IPS-15b (cell line): ENCODE results near the gene AMELX.

Experiments used
- H3K27me3 ChIP-seq: one replicate; pipeline ENCODE4 v1.6.1; 2013; ENCODE audit warnings: low read length; ENCODE audit not compliant: control insufficient read depth, insufficient read depth
- H3K36me3 ChIP-seq: one replicate; pipeline ENCODE4 v1.6.1; 2013; ENCODE audit warnings: low read length; ENCODE audit not compliant: control insufficient read depth, insufficient read depth
- H3K4me1 ChIP-seq: one replicate; pipeline ENCODE4 v1.6.1; 2013; ENCODE audit warnings: mild to moderate bottlenecking, low read length; ENCODE audit not compliant: control insufficient read depth, insufficient read depth
- H3K4me3 ChIP-seq: one replicate; pipeline ENCODE4 v1.5.1; 2013; ENCODE audit warnings: low read depth, low read length
- H3K9ac ChIP-seq: one replicate; pipeline ENCODE4 v1.6.1; 2013; ENCODE audit warnings: low read depth, mild to moderate bottlenecking, low read length
- H3K9me3 ChIP-seq: one replicate; pipeline ENCODE4 v1.6.1; 2013; ENCODE audit warnings: mild to moderate bottlenecking, low read length; ENCODE audit not compliant: control insufficient read depth, insufficient read depth

The AMELX gene

GRCh38 chrX:11342673-11343072 is 49.5 kb downstream of the AMELX start:
- Histone ChIP-seq H3K36me3 (no peaks in the 10 kb centered on the region), H3K4me1 (no peaks in the 10 kb centered on the region), H3K27me3 (no peaks in the 10 kb centered on the region), H3K9me3 (no peaks in the 10 kb centered on the region), H3K4me3 (no peak overlapping the region), H3K9ac (no peak overlapping the region)

DNA sequence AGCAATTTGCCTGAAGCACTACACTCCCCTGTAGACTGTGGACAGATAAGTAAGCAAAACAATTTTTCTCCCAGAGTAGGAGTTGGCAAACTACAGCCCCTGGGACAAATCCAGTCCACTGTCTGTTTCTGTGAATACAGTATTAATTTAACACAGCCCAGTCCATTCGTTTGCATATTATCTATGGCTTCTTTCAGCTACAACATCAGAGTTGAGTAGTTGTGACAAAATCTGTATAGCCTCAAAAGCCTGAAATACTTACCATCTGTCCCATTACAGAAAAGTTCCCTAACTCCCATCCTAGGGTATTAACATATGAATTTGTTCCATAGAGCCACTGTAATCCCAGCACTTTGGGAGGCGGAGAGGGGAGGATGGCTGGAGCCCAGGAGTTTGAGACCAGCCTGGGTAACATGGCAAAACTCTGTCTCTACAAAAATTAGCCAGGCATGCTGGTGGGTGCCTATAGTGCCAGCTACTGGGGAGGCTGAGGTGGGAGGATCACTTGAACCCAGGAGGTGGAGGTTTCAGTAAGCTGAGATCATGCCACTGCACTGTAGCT is 53.0 kb downstream of the AMELX start:
- H3K4me1 ChIP-seq = no peaks in the 10 kb centered on the region
- H3K9me3 ChIP-seq = no peaks in the 10 kb centered on the region
- H3K36me3 ChIP-seq = no peaks in the 10 kb centered on the region
- H3K4me3 ChIP-seq = no peak overlapping the region
- no peaks in the 10 kb centered on the region for H3K27me3 ChIP-seq
- no peak overlapping the region for H3K9ac ChIP-seq

DNA sequence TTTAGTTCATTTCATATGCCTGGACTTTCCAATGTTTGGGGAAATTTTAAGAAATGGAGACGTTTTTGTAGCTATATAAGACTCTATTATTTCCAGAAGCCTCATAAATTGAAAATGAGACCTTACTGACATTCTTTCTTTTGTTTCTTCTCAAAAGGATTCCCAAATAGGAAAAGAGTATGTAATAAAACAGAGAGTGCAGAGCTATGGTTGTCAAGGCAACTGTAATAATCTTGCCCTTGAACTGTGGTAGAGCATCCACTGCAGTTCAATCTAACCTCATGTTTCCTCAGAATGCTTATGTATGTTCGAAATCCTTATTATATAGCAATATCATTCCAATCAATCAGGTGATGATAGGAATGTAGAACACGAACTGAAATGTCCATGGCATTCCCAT is 54.1 kb downstream of the AMELX start:
- H3K27me3 ChIP-seq = no peaks in the 10 kb centered on the region
- no peak overlapping the region for H3K4me3 ChIP-seq
- no peaks in the 10 kb centered on the region for H3K36me3 ChIP-seq
- no peaks in the 10 kb centered on the region for H3K9me3 ChIP-seq
- H3K4me1 ChIP-seq = no peaks in the 10 kb centered on the region
- H3K9ac ChIP-seq = no peak overlapping the region

DNA sequence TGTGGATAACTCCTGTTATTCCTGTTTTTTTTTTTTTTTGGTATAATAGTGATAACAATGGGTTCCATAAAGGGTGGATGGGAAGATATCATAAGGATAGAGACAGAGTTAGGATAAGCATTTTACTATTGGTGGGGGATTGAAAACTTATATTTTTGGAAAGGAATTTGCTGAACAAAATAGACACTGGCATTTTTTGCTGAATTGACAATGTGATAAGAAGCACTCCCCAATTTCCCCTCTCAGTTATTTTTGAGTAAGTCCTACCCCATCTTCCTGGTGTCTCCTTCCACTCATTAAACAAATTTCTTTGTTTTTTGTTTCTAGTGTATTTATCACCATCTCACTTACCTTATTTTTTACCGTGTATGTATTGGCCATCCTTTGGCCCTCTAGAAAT is 55.8 kb downstream of the AMELX start:
- Histone ChIP-seq H3K36me3 (no peaks in the 10 kb centered on the region), H3K4me3 (no peak overlapping the region), H3K9me3 (no peaks in the 10 kb centered on the region), H3K27me3 (no peaks in the 10 kb centered on the region), H3K4me1 (no peaks in the 10 kb centered on the region), H3K9ac (no peak overlapping the region)

DNA sequence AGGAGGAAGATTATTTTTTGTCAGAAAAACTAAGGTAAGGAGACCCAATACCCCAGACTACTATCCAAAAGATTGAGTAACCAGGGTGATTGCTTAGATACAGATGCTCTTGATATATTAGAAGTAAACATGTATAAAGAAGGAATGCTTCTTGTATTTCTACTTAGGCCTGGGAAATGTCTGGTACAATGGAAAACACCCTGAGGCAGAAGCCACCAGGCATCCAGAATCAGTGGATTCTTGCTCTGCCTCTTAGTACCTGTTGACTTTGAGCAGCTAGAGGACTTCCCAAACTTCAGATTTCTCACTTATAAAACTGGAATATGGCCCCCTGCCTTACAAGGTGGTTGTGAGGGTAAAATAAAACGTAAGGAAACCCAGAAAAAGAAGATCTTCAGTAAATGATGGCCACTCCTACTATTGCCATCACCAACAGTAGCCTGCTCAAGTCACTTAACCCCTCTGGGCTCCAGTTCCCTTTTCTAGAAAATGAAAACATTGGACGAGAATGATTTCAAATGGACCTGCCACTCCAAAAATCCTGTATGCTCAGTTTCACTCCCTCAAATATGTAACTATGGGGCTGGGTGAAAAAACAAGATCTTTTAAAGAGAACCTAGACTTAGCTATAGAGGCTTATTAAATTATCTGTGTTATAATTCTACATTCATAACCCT is 56.6 kb downstream of the AMELX start:
- no peak overlapping the region for H3K9ac ChIP-seq
- no peaks in the 10 kb centered on the region for H3K9me3 ChIP-seq
- no peaks in the 10 kb centered on the region for H3K4me1 ChIP-seq
- H3K36me3 ChIP-seq = no peaks in the 10 kb centered on the region
- H3K27me3 ChIP-seq = no peaks in the 10 kb centered on the region
- no peak overlapping the region for H3K4me3 ChIP-seq
